Measurements from ENCODE around the gene SWAP70.

The SWAP70 gene

GRCh38 chr11:9681583-9682372, 17.9 kb downstream of the SWAP70 start:
- intact Hi-C loops (cut with DNase I; ENCODE audit: low total_unique reads), result no loop called here
- no peak for TF ChIP-seq CTCF (IDR thresholded peaks at IDR 0.05)
- peaks cover 0 to 5% (median 0%) of the 10 kb centered on the region in 3 donors for H3K36me3 ChIP-seq
- peaks cover 0 to 55% (median 13%) of the 10 kb centered on the region in 4 donors for H3K4me1 ChIP-seq
- no peak overlapping the region for H3K4me3 ChIP-seq
- DNase-seq, result no peak
- H3K9me3 ChIP-seq, result no peaks in the 10 kb centered on the region
- no peaks in the 10 kb centered on the region for H3K27me3 ChIP-seq
- H3K27ac ChIP-seq, result no peak overlapping the region

GRCh38 chr11:9687711-9688477, 24.0 kb downstream of the SWAP70 start:
- intact Hi-C loops (cut with DNase I; ENCODE audit: low total_unique reads), result no loop called here
- DNase-seq, result no peak

GRCh38 chr11:9688716-9689511, 25.0 kb downstream of the SWAP70 start:
- no peak for DNase-seq
- Histone ChIP-seq H3K36me3 (peaks cover 0 to 6% (median 1%) of the 10 kb centered on the region in 3 donors), H3K27me3 (no peaks in the 10 kb centered on the region), H3K4me1 (peaks cover 0 to 72% (median 40%) of the 10 kb centered on the region in 4 donors), H3K9me3 (no peaks in the 10 kb centered on the region), H3K4me3 (no peak overlapping the region), H3K27ac (peak overlapping the region; percentile 66 to 69)
- no peak for TF ChIP-seq CTCF (IDR thresholded peaks at IDR 0.05)
- intact Hi-C loops (cut with DNase I; ENCODE audit: low total_unique reads), result no loop called here

More at GRCh38 chr11:9687711-9688477, 24.0 kb downstream of the SWAP70 start:
- H3K27ac ChIP-seq, result peak overlapping the region; percentile 66 to 69
- no peaks in the 10 kb centered on the region for H3K9me3 ChIP-seq
- H3K4me3 ChIP-seq, result no peak overlapping the region
- no peak for TF ChIP-seq CTCF (IDR thresholded peaks at IDR 0.05)
- no peaks in the 10 kb centered on the region for H3K27me3 ChIP-seq
- H3K4me1 ChIP-seq, result peaks cover 0 to 68% (median 42%) of the 10 kb centered on the region in 4 donors
- H3K36me3 ChIP-seq, result peaks cover 0 to 5% (median 0%) of the 10 kb centered on the region in 3 donors

GRCh38 chr11:9689721-9690120, 25.8 kb downstream of the SWAP70 start:
- no peak overlapping the region for H3K4me3 ChIP-seq
- H3K9me3 ChIP-seq, result no peaks in the 10 kb centered on the region
- H3K36me3 ChIP-seq, result peaks cover 7 to 14% (median 9%) of the 10 kb centered on the region in 3 donors
- peak overlapping the region; percentile 66 to 69 for H3K27ac ChIP-seq
- no peaks in the 10 kb centered on the region for H3K27me3 ChIP-seq
- TF ChIP-seq CTCF (IDR thresholded peaks at IDR 0.05), result no peak
- H3K4me1 ChIP-seq, result peaks cover 0 to 66% (median 42%) of the 10 kb centered on the region in 4 donors
- intact Hi-C loops (cut with DNase I; ENCODE audit: low total_unique reads), result no loop called here
- no peak for DNase-seq

- peak overlapping the region; percentile 38 to 69 for H3K27ac ChIP-seq
- peaks cover 0 to 66% (median 42%) of the 10 kb centered on the region in 4 donors for H3K4me1 ChIP-seq
- no peaks in the 10 kb centered on the region for H3K9me3 ChIP-seq
- no peak for TF ChIP-seq CTCF (IDR thresholded peaks at IDR 0.05)
- no peak overlapping the region for H3K4me3 ChIP-seq
- peaks cover 19 to 24% (median 24%) of the 10 kb centered on the region in 3 donors for H3K36me3 ChIP-seq
- no peak for DNase-seq
- no peaks in the 10 kb centered on the region for H3K27me3 ChIP-seq
- intact Hi-C loops (cut with DNase I; ENCODE audit: low total_unique reads), result no loop called here
These were observed 28.0 kb downstream of the SWAP70 start for GRCh38 chr11:9691865-9692264.

Data from tibial artery (tissue), 4 donors.